Stimulated activated CD8-positive, alpha-beta memory T cell treated with anti-CD3 and anti-CD28 coated beads, Interleukin-7, amount 100 ng/mL, for 1 hour (primary cell): ENCODE measurements around the gene WARS2.

Experiments
- DNase-seq, 2 donors: peaks; one replicate each; pipeline ENCODE4 v3.0.0-alpha.2; 2020; ENCODE audit warnings: low read depth in 2 of 2

Gene WARS2

DNA sequence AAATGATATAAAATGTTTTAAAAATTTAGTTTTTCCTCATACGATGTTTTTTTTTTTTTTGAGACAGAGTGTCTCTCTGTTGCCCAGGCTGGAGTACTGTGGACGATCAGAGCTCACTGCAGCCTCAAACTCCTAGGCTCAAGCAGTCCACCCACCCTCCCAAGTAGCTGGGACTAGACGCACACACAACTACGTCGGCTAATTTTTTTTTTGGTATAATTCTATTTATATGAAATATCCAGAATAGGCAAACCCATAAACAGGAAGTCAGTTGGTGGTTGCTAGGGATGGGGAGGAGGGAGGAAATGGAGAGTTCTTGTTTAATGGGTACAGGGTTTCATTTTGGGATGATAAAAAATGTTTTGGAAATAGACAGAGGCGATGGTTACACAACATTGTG lies 56.5 kb downstream of the WARS2 start:
- DNase-seq = no peak

DNA sequence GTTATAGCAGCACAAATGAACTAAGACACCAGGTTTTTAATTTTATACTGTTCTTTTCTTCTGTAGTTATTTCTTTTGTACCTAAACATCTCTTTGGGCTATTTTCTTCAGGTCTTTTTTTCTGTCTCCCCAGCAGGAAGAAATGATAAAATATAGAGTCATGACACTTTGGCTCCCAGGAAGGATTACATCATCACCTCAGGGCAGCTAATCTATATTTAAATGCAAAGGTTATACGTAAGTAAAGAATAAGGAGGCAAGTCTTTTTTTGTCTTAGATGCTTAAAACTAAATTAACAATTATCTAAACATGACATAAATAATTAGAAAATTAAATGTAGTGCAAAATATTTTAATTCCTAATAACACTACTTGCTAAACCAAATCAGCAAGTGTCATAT lies 57.0 kb downstream of the WARS2 start:
- no peak for DNase-seq

DNA sequence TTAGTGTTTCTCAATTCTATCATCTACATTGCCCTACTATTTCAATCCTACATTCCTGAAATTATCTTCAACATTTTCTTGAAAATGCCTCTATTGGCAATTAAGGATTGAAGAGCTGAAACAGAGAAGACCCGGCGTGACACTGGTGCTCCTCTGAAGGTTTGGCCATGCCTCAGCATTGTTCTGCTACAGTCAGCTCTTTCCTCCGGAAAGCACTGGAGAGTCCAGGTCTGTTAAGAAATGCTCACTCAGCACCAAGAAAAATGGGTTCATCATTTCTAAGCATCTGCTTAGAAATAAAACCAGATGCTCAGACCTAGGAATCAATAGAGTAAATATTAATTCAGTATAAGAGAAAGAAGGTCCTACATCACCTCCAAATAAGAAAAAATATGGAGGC lies 58.8 kb downstream of the WARS2 start:
- DNase-seq = no peak

DNA sequence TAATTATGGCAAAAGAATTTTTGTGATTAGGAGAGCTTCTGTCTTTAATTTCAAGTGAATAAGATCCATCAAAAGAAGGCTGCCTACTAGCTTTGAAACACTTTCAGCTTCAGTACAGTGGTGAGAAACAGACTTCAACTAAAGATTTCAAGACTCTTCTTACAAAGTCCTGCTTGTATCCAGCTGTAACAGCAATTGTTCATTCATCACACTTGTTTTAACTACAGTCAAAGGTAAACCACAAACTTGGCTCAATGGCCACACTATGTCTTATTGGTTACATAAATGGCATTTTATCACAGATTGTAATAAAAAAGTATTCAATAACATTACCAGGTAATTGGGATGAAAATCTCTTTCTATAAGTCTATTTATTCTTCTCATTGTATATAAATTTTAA lies 59.2 kb downstream of the WARS2 start:
- no peak for DNase-seq

DNA sequence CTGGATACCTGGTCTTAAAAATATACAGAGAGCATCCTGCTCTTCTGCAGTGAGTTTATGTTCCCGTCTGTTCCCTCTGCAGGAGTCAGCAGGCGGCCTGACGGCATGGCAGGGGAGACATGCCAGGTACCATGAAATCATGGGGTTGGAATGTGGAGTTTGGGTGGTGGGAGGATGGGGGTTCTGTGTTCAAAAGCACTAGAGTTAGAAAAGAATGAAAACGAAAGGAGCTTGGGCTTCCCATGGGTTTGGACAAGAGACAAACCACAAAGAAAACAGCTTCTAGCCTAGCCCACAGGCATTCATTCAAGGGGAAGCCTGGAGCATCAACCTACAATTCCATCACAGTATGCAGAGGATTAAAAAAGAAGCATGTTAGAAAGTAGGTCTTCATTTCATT lies 59.9 kb downstream of the WARS2 start:
- DNase-seq = no peak

DNA sequence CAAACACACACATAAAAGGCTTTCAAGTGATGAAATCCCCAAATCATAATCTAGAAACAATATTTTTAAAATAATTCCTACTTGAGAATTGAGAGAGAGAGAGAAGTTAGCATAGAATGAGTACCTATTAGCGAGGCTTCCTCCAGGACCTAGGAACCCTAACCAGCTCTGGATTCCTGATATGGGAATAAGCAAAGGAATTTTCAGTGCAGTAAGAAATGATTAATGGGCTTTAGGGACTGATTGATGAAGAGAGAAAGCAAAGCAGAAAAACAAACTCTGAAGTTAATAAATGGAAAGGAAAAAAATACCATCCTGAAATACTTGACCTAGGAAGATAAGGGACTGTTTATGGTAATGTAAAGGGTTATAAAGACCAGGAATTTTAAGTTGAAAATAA lies 60.6 kb downstream of the WARS2 start:
- DNase-seq = no peak

DNA sequence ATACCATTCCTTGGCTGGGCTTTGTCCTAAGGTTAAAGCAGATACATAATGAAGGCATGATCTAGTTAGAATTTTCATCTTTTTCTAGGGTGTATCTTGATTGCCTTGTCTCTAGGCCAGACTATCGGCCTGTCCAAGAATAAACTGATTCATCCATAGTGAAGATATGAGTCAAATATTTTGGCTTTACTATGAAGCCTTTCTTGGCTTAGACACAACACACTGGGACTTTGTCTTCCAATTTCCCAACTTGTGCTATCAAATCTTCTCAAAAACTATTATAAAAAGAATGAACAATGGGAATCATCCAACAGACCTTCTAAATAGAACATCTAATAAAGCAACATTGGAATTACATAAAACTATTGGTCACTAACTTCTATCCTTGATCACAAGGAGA lies 64.8 kb downstream of the WARS2 start:
- no peak for DNase-seq

DNA sequence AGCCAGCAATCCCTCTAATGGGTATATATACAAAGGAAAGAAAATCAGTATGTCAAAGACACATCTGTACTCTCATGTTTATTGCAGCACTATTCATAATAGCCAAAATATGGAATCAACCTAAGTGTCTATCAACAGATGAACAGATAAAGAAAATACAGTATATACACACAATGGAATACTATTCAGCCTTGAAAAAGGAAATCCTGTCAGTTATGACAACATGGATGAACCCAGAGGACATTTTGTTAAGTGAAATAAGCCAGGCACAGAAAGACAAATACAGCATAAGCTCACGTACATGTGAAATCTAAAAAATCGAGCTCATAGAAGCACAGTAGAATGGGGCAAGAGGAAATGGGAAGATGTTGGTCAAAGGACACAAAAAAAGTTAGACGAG lies 69.1 kb downstream of the WARS2 start:
- DNase-seq = no peak

DNA sequence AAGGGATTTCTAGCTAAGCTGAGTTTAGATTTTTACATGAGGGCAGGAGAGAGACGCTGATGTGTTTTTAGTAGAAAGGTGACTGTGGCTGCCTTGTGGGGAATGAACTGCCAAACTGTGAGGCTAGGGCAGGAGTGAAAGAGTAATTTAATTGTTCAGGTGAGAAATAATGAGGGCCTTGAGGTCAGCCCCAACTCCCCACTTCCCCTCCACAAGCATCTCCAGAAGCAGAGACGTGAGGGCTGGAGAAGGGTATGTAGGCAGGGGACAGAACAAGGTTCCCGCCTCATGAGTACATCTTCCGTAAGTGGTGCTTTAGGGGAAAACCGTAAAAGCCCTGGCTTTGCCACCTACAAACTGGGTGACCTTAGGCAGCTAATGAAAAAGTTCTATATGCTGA lies 70.8 kb downstream of the WARS2 start:
- DNase-seq = no peak

DNA sequence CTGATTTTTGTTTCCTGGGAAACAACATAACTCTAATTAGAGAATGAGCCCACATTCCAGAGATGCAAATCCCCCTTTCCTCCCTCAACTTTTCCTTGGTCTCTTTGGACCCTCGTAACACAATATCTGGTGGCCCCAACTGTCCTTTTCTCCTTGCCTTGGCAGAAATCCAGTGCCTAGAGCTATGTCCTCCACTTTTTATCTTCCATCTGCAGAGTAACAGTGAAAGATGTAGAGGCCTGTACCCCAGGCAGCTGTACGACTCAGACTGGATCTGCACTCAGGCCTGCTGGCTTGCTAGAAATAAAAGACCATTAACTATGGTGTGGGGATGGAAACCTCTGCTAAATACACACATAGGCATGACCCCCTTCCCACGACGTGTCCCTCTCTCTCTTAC lies 72.0 kb downstream of the WARS2 start:
- no peak for DNase-seq

DNA sequence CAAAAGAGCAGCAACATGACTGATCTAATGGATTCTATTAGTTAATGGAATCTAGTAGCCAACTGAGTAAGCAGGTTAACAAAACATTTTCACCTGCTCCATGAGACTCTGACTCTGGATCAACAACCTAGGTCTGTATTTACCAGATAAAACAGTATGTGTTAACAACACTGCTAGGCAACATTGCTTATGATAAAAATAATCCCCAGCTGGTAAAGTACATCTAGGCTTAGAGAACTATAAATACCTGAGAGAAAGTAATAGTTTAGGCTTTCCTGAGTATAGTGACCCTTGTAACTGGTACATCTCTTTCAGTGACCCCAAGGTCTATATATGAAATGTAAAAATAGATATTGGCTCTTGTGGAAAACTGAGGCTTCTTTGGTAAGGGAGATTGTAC lies 78.8 kb downstream of the WARS2 start:
- DNase-seq = no peak

DNA sequence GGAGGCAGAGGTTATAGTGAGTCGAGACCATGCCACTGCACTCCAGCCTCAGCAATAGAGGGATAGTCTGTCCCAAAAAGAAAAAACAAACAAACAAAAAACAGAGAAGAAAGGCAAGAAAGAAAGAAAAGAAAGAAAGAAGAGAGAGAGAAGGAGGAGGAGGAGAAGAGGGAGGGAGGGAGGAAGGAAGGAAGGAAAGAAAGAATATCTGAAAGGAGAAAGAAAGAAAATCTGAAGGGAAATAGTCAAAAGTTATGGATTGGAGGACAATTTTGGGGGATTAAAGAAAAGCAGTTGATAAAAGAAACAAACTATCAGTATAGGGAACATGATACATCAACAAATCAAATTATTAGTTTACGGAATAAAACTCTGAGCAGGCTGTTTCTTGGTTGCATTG lies 84.9 kb downstream of the WARS2 start:
- DNase-seq = no peak

DNA sequence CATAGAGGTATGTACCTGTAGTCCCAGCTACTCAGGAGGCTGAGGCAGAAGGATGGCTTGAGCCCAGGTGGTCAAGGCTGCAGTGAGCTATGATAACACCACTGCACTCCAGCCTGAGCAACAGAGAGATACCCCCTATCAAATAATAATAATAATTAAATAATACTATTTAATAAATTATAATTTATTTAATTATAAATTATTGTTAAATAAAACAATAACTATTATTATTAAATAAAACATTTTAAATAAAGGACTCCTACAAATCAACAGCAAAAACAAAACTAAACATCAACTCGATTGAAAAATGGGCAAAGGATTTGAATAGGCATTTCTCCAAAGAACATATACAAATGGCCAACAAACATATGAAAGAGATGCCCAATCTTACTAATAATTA lies 86.5 kb downstream of the WARS2 start:
- DNase-seq = no peak

DNA sequence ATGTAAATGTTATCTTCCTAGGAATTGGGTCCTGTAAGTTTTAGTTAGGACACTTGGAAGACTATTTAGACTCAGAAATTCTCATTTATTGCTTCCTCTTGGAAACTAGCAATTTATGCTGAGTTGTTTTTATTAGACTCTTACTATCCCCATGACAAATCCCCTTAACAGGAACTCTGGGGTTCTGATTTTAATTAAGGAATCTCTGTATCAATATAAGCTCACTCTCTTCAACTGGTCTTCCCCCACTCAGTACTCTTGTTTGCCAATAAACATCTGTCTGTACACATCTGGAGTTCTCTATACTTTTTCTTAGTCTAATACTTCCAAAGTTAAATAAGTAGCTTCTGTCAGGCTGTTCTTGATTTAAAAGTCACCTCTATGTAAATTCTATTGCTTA lies 88.2 kb downstream of the WARS2 start:
- no peak for DNase-seq

DNA sequence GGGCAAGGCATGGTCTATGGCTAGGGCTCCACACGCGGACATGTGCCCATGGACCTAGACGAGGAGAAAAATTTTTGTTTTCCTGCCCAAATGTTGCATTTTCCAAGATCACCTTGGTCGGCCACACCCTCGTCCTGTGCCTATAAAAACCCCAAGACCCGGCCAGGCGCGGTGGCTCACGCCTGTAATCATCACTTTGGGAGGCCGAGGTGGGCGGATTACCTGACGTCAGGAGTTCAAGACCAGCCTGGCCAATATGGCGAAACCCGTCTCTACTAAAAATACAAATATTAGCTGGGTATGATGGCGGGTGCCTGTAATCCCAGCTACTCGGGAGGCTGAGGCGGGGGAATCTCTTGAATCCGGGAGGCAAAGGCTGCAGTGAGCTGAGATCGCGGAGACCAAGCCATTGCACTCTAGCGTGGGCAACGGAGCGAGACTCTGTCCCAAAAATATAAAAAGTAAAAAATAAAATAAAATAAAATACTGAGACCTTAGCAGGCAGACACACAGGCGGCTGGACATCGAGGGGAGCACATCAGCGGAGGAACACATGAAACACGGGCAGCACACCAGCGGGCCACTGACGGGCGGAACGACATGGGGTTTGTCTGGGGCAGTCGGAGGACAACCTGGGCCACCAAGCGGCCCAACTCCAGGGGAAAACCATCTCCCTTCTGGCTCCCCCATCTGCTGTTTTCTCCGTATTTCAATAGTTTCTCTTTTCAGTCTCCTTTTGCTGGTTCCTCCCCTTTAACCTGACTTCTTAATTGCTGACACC lies 91.6 kb downstream of the WARS2 start:
- no peak for DNase-seq

DNA sequence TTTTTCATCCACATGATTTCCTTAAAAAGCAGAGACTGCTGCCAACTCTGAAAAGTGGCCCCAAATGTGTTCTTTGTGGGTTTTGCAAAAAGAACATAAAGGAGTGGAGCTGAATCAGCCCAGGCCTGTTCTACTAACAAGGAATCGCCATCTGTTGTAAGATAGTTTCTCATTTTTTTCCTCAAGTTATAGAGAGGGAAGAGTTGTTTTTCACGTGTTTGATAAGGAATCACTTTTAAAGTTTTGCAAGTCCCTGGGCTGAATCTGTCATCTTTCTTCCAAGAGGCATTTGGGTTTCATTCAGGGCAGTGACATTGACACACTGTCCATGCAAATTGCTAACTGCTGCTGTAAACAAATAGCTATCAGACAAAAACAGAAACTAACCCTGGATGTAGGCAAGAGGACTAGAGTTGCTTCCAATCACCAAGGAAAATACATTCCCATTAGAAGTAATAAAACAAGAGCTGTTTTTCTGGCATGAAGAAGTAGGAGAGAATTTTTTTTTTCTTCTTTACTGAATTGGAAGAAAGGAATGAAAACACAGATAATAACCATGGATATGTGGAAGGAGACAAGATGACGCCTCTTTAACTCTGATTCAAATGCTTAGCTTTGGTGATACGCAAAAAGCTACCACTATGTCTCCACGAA lies 93.5 kb downstream of the WARS2 start:
- no peak for DNase-seq

DNA sequence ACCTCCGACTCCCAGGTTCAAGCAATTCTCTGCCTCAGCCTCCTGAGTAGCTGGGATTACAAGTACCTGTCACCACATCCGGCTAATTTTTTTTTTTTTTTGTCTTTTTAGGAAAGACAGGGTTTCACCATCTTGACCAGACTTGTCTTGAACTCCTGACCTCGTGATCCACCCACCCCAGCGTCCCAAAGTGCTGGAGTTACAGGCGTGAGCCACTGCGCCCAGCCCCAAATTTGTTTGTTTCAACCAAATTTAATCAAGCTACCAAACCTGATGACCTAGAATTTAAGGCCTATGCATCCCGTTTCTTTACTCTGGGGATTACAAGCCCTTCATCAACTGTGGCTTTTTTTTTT lies 94.0 kb downstream of the WARS2 start:
- no peak for DNase-seq

DNA sequence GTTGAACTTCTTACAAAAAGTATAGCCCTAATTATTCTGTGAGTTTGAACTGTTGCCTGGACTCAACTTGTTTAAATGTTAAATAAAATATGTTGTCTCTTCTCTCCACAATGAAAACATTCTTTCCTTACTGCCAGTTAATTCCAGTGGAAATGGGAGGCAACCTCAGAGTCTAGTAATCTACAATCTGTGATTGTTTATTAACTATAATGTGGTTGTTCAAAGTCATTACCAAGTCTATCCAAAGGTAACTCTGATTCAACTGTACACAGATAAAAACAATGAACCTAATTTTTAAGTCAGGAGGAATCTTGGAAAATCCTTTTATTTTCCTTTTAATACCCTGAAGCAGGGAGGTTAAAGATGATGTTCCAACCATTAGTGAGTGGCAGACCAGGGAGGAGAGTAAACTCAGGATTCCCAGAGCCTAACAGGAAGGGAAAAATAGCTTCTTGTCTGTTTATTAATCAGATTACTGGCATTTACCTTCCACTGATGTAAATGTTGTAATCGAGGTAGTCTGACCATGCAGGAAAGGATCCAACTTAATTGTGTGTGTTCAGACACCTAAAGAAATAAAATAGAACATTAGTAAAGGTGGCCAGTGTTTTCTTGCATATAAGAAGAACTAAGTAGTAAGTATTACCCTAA lies 95.2 kb downstream of the WARS2 start:
- no peak for DNase-seq

DNA sequence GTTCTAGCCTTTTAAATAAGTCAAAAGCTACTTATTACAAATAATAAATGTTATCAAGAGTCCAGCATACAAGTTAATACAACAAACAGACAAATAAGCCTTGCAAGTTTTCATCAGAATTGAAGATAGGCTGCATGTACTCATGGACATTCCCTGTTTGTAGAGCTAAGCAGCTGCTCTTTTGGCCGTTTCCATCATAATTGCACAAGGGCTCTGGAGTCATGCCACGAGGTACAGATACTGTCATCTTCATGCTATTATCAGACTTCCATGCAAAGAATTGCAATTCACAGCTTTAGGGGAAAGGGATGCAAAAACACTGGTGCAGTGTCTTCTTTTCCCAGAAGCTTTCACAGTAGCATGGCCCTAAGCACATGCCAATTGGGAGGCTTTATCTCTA lies 99.5 kb downstream of the WARS2 start:
- no peak for DNase-seq

DNA sequence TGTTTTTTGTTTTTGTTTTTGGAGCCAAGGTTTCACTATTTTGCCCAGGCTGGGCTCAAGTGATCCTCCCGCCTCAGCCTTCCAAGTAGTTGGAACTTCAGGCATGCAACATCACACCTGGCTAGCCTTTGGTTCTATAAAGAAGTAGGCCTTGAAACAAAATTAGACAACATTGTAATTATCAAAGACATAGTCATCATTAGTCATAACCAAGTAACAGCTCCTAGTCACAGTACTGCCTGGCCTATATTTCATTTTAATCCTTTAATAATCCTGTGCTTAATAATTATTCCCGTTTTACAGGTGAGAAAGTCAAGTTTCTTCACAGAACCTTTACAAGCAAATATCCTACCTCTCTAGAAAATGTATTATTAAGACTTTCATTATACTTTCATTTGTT lies 100.0 kb downstream of the WARS2 start:
- no peak for DNase-seq

DNA sequence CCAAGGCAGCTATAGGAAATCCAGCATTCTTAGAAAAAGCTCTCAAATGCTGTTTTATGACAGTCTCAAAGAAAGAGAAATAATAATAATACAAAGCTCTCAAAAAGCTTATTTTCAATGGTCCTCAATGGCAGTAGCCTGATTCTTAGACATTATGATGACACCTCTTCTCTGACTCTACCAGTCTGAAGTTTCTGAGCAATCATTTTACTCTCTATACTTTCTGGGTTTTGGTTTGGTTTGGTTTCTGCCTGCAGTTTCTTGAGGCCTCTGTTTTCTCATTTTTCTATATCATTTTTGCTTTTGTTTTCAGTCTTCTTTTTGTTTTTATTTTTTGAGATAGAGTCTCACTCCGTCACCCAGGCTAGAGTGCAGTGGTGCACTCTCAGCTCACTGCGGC lies 102.1 kb downstream of the WARS2 start:
- DNase-seq = no peak

DNA sequence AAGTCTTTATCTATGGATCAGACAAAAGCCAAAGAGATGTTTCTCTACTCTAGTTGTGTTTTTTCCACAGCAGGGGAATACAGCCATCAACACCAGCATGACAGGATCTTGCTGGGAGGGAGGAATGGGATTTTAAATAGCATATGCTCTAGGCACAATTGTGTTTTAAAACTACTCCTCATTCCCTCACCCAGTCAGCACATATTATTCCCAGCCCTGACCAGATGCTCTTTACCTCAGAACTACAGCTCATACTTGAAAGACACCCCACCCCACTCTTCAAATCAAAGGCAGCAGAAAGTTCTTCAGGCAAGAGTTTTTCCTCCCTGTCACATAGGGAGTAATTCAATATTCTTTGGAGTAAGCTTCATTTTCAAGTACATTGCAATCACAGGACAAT lies 106.1 kb downstream of the WARS2 start:
- no peak for DNase-seq

DNA sequence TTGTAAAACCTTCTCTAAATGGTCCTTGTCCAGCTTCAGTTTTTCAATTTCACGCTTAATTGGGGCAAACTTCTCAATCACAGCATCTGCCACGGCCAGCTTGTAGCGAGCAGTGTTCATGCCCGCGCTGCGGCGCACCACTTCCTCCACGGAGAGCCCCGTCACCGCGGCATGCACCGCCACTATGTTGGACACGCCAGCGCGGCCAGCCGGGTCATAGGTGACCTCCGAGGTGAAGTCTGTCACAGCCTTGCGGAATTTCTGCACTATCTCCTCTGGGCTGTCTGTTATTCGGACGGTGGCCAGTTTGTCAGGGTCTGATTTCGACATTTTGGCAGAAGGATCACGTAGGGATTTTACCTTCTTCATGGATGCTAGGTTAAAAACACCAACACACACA lies 107.5 kb downstream of the WARS2 start:
- no peak for DNase-seq
